B cell (primary cell): ENCODE data around the gene TMEM131L.

Experiments used
- CTCF ChIP-seq: fragments of 200-600 bp; IDR thresholded peaks from one replicate; pipeline ENCODE4 v1.8.0; 2022; ENCODE audit warnings: antibody characterized with exemption, mild to moderate bottlenecking
- EZH2 ChIP-seq: IDR thresholded peaks from 2 replicates; pipeline ENCODE4 v1.6.1; 2012; ENCODE audit warnings: borderline replicate concordance, low read depth, mild to moderate bottlenecking, moderate library complexity, low read length; ENCODE audit not compliant: insufficient read depth, poor library complexity, severe bottlenecking

- TF ChIP-seq CTCF, result no peak
- TF ChIP-seq EZH2, result no peak
Observed at GRCh38 chr4:153490985-153491483, 24.9 kb downstream of the TMEM131L start.
